ENCODE measurements around the gene PPM1G.
"Not testable (repeated sequence)": the region's sequence is repeated elsewhere in the genome, so short reads cannot be mapped to it uniquely, and the experiment has no call there.

PPM1G gene

GRCh38 chr2:27409321-27410073, at the start of gene PPM1G:
Gene PPM1G (minus strand): TSS chr2:27409591. CDS start chr2:27409422, 169 bp downstream.
- peak; percentile 95 for DNase-seq (ENCODE audit: low spot score)

DNA sequence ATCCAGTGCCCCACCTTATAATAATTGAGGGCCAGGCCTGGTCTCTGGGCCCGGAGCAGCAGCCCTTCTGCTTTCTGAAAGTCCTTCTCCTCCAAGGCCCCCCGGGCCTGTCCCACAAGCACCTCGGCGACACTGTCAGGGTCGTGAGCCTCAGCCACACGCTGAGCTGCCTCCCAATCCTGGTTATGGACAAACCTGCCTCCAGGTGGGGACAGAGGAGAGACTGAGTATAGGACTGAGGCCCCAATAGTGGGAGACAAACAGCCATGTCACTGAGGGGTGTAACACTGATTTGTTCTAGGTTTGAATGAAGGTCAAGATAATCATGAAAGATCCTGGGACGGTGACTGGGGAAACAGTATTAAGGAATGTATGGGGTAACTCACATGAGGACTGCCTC, 44.6 kb upstream of the PPM1G start:
- no peak for DNase-seq (ENCODE audit: low spot score)

GRCh38 chr2:27451095-27451494, 41.7 kb upstream of the PPM1G start:
- no peak for DNase-seq (ENCODE audit: low spot score)

- DNase-seq (ENCODE audit: low spot score) = peak; percentile 17
Observed at GRCh38 chr2:27448381-27448780, 39.0 kb upstream of the PPM1G start.

GRCh38 chr2:27446057-27446456, 36.7 kb upstream of the PPM1G start:
- peak; percentile 61 for DNase-seq (ENCODE audit: low spot score)

DNA sequence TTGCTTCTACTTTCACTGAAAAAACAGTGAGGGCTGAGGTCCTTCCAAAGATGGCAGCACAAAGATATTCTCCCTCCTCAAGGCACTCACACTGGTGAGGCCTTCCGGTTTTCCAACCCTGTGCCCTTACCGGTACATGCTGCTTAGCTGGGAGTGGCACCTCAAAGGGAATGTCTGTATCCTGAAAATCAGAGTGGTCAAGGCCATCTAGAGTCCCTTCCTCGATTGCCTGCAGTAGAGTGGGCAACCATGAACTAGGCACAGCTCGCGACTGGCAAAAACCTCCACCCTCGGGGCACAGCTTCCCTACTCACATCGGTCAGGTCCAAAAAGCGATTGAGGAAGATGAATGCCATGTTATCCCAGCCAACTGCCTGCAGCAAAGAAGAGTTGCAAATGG, 36.2 kb upstream of the PPM1G start:
- DNase-seq (ENCODE audit: low spot score) = no peak

- no peak for DNase-seq (ENCODE audit: low spot score)
Observed at GRCh38 chr2:27445155-27445554, 35.8 kb upstream of the PPM1G start.

GRCh38 chr2:27442920-27443282, 33.5 kb upstream of the PPM1G start:
- DNase-seq (ENCODE audit: low spot score) = no peak

GRCh38 chr2:27441958-27442919, 32.8 kb upstream of the PPM1G start, which contains the start of gene KRTCAP3:
Gene KRTCAP3 (plus strand): TSS chr2:27442381. CDS start chr2:27442413, 32 bp downstream.
- peak; percentile 64 for DNase-seq (ENCODE audit: low spot score)

DNA sequence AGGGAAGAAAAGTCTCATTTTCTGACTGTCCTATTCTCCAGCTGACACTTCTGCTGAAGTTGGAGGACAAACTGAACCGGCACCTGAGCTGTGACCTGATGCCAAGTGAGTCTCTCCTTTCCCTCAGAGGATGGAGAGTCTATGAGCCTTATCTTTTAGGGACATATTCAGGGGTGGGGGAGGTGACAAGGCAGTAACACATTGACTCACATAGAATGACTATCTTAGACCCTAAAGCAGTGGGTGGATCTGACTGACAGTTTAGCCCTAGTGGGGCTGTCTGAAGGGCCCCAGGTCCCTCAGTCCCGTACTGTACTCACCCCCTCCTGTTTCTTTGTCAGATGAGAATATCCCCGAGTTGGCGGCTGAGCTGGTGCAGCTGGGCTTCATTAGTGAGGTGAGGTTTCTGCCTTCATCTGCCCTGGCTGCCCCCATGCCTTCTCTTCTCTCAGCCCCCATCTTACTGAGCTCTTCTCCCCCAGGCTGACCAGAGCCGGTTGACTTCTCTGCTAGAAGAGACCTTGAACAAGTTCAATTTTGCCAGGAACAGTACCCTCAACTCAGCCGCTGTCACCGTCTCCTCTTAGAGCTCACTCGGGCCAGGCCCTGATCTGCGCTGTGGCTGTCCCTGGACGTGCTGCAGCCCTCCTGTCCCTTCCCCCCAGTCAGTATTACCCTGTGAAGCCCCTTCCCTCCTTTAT, 32.0 kb upstream of the PPM1G start:
- DNase-seq (ENCODE audit: low spot score) = no peak

DNA sequence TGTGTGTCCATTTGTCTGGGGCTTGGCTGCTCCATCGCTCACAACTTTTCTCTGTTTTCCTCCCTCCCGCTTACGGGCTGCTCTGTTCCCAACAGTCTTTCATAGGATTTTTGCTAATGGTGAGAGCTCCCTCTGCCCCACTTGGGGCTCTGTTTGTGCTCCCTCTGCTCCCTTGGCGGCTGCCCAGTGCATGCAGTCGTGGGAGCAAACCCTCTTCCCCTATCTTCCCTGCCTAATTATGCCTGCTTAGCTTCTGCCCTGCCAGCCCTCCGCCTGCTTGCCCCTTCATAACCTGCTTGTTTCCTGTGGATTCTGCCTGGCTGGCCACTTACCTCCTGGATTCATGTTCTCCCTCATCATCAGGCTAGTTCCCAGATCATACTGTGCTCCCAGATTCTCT, 26.2 kb upstream of the PPM1G start:
- no peak for DNase-seq (ENCODE audit: low spot score)

DNA sequence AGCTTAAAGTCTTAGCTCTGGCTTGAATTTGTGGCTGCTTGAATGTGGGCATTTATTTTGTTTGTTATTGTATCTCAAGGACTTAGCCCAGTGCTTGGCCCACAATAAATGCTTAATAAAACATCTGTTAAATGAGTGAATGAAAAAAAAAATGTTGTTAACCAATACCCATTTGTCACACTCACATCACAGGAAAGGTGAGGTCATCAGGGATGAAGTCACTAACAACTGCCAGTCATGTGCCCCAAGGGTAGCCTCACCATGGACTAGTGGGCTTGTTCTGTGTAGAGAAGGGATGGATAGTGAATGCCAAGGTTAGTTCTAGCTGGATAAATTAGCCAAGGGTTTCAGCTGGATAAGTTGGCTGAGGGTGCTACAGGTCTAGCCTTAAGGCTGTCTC, 22.0 kb upstream of the PPM1G start:
- DNase-seq (ENCODE audit: low spot score) = peak; percentile 83

- peak; percentile 91 for DNase-seq (ENCODE audit: low spot score)
Observed at GRCh38 chr2:27428978-27429541, 19.7 kb upstream of the PPM1G start.

DNA sequence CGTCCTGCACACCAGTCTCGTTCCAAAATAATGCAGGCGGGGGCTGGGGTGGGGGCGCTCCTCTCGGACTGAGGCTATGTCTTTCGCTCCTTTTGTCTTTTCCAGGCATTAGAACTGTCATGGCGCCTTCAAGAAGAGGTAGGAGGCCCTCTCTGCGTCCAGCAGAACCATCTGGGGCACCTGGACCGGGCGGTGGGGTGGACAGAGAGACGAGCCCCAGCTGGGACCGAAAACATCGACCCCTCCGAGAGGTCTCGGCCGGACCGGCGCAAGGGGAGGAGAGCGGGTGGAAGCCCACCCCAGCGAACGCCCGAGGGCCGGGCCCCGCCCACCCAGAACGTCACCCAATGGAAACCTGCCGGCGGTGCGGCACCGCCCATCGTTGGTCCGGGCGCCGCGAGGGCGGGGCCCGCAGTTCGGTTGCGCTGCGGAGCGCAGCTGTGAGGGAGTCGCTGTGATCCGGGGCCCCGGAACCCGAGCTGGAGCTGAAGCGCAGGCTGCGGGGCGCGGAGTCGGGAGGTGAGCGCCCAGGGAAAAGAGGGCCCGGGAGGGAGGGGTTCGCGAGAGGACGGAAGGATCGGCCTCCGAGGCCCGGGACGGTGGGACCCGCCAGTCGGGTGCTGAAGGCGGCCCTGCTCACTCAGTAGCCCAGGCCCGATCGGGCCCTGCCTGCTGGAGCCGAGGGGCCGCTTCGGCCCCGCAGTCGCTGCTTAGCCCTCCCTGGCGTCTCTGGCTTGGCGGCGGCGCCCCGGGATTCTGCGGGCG, 19.0 kb upstream of the PPM1G start, which contains the start of gene NRBP1:
NRBP1 (plus strand) TSS at position 419 of the 765 bp plus-strand sequence. CDS start 4,643 bp downstream, outside the sequence.
- peak; percentile 90 for DNase-seq (ENCODE audit: low spot score)

GRCh38 chr2:27427863-27428212, 18.4 kb upstream of the PPM1G start:
- DNase-seq (ENCODE audit: low spot score) = no peak

DNA sequence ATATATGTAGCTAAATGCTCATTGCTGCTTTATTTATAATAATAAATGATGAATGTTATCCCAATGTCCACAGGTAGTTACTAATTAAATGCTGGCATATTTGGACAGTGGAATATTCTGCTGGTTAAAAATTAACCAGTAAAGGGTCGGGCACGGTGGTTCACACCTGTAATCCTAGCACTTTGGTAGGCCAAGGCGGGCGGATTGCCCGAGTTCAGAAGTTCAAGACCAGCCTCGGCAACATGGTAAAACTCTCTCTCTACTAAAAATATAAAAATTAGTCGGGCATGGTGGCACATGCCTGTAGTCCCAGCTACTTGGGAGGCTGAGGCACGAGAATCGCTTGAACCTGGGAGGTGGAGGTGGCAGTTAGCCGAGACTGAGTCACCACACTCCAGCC, 15.6 kb upstream of the PPM1G start:
- DNase-seq (ENCODE audit: low spot score) = not testable (repeated sequence)

DNA sequence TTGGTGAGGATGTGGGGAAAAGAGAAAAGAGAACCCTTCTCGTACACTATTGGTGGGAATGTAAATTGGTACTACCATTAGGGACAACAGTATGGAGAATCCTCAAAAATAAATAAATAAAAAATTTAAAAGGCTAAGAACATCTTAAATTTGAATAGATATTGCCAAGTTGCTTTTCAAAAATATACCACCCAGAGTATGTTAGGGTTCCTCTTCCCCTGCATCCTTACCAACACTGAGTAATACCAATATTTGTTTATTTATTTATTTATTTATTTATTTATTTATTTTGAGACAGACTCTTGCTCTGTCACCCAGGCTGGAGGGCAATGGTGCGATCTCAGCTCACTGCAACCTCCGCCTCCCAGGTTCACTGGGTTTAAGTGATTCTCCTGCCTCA, 13.6 kb upstream of the PPM1G start:
- no peak for DNase-seq (ENCODE audit: low spot score)

GRCh38 chr2:27421660-27422250, 12.4 kb upstream of the PPM1G start:
- DNase-seq (ENCODE audit: low spot score) = no peak

GRCh38 chr2:27420996-27421395, 11.6 kb upstream of the PPM1G start:
- no peak for DNase-seq (ENCODE audit: low spot score)

GRCh38 chr2:27416151-27416550, 6.8 kb upstream of the PPM1G start:
- no peak for DNase-seq (ENCODE audit: low spot score)
